Measurements from ENCODE around the gene GFRA4. TPM values are rescaled to one million over a fixed set of nuclear protein-coding genes. Genes with fewer than 3 reads are reported as not detected.

The GFRA4 gene
- total and polyA plus RNA-seq, 2 donors (not counting 1 experiment from before 2014, with no cell fraction given): not detected

DNA sequence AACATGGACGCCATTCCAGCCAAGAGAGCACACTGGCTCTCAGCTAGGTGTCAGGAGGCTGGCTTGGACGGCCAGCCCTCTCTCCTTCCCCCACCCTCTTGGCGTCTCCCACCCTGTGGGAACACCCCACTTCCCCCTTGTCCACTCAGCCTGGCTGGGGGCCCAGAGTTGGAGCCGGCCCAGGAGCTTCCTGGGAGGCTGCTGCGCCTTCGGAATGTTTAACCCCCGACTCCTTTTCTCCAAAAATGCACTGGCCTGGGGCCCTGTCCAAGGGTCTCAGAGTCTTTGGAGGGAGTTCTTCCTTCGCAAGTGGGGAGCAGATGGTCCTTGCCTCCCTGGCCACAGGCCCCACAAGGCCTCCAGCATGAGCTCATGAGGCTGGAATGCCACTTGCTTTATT, 14.5 kb upstream of the GFRA4 start:
- no peak overlapping the region for H3K4me3 Mint-ChIP-seq
- no peak for ATAC-seq (ENCODE audit: low read depth)
- Histone ChIP-seq H3K4me2 (replicated peaks; ENCODE audit: low read depth, low read length, poor library complexity, severe bottlenecking) (no peak overlapping the region), H3K9ac (ENCODE audit: low read length) (no peak overlapping the region), H2AFZ (ENCODE audit: insufficient read depth, low read depth, low read length, poor library complexity, severe bottlenecking) (no peak overlapping the region), H3K27me3 (replicated peaks in 1 of 4; ENCODE audit: control extremely low read depth in 1 of 4, control insufficient read depth in 3 of 4, insufficient read depth in 4 of 4, low read length in 3 of 4) (peaks cover 0 to 41% (median 6%) of the 10 kb centered on the region in 4 experiments), H3K4me3 (ENCODE audit: control extremely low read depth in 1 of 5, extremely low read depth in 1 of 5, insufficient read depth in 1 of 5, low read depth in 2 of 5, low read length in 4 of 5) (no peak overlapping the region), H3K36me3 (replicated peaks in 1 of 2; ENCODE audit: control extremely low read depth in 1 of 2, control insufficient read depth in 1 of 2, extremely low read depth in 1 of 2, insufficient read depth in 2 of 2, low read length in 1 of 2) (no peaks in the 10 kb centered on the region), H3K79me2 (ENCODE audit: control insufficient read depth, insufficient read depth, low read length) (no peaks in the 10 kb centered on the region), H3K27ac (ENCODE audit: low read length in 2 of 2) (no peak overlapping the region), H3K9me3 (ENCODE audit: control extremely low read depth in 1 of 3, control insufficient read depth in 2 of 3, insufficient read depth in 1 of 3, low read length in 2 of 3) (no peaks in the 10 kb centered on the region), H3K4me1 (ENCODE audit: control insufficient read depth in 2 of 2, insufficient read depth in 2 of 2, low read length in 2 of 2) (peaks cover 1 to 9% of the 10 kb centered on the region in 2 donors), H4K20me1 (ENCODE audit: control insufficient read depth, insufficient read depth, low read length, poor library complexity, severe bottlenecking) (no peaks in the 10 kb centered on the region)
- intact Hi-C loops (cut with micrococcal nuclease): loop anchor here (2.0 to 5.0 kb wide), 2 partner anchors 33 to 915 kb away; no protein-coding TSS in a partner anchor
- no peak for TF ChIP-seq EZH2 (IDR thresholded peaks at IDR 0.05; ENCODE audit: borderline replicate concordance, insufficient read depth, low read depth, low read length, poor library complexity, severe bottlenecking)
- TF ChIP-seq, protein P1, sequence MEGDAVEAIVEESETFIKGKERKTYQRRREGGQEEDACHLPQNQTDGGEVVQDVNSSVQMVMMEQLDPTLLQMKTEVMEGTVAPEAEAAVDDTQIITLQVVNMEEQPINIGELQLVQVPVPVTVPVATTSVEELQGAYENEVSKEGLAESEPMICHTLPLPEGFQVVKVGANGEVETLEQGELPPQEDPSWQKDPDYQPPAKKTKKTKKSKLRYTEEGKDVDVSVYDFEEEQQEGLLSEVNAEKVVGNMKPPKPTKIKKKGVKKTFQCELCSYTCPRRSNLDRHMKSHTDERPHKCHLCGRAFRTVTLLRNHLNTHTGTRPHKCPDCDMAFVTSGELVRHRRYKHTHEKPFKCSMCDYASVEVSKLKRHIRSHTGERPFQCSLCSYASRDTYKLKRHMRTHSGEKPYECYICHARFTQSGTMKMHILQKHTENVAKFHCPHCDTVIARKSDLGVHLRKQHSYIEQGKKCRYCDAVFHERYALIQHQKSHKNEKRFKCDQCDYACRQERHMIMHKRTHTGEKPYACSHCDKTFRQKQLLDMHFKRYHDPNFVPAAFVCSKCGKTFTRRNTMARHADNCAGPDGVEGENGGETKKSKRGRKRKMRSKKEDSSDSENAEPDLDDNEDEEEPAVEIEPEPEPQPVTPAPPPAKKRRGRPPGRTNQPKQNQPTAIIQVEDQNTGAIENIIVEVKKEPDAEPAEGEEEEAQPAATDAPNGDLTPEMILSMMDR (IDR thresholded peaks at IDR 0.05): no peak
- H3K27ac Mint-ChIP-seq: no peak overlapping the region
- H3K9me3 Mint-ChIP-seq (ENCODE audit: insufficient read depth): no peaks in the 10 kb centered on the region
- H3K4me1 Mint-ChIP-seq: peaks cover 7% of the 10 kb centered on the region
- peaks cover 58% of the 10 kb centered on the region for H3K27me3 Mint-ChIP-seq
- CTCF ChIA-PET: interaction anchor here (1.3 to 3.6 kb wide), 9 partner anchors 17 to 408 kb away, joined by 3 to 20 read pairs (median 7); partner anchors contain the start of gene ADISSP
- no peak for DNase-seq
- POLR2A ChIA-PET: no interaction called here
- WGBS (ENCODE audit: insufficient coverage): 79% methylated on average over 5 of the region's 8 CpGs

DNA sequence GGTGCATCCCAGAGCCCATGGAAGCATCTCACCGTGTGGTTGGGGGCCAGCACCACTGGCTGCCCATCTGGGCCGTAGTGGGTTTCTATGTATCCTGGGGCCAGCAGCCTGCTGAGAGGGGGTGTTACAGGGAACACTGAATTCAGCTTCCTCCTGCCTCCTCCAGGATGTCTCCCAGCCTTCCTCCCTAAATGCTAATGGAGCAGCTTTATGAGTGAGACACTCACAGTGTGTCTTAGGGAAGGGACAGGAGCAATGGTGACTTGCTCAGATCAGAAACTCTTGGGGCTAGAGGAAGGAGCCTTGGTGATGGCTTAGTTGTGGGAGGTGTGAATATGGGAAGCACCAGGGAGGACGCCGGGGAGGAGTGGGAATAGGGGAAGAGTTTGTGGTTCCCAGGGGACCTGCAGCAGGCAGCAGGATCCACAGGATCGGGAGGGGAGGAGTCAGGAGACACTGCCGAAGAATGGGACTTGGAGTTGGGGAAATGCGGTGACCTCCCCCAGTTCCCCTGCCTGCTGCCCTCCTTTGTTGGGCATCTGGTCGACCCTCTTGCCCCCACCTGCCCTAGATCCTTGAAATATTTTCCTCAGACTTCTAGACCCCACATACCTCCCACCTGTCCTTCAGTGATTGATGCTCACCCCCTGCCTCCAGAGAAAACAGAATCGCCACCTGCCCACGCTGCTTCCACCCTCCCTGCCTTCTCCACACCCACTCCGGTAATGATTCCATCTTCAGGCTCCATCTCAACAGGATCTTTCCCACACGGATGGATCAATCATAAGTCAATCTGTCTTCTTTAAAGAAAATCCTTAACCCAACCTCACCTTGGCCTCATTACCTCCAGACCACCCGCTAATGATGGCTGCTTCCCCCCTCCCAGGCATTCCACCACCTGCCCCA, 12.0 kb upstream of the GFRA4 start:
- H3K9me3 Mint-ChIP-seq (ENCODE audit: insufficient read depth): no peaks in the 10 kb centered on the region
- Histone ChIP-seq H3K27me3 (replicated peaks in 1 of 4; ENCODE audit: control extremely low read depth in 1 of 4, control insufficient read depth in 3 of 4, insufficient read depth in 4 of 4, low read length in 3 of 4) (peaks cover 0 to 41% (median 12%) of the 10 kb centered on the region in 4 experiments), H3K79me2 (ENCODE audit: control insufficient read depth, insufficient read depth, low read length) (no peaks in the 10 kb centered on the region), H3K9ac (ENCODE audit: low read length) (no peak overlapping the region), H4K20me1 (ENCODE audit: control insufficient read depth, insufficient read depth, low read length, poor library complexity, severe bottlenecking) (no peaks in the 10 kb centered on the region), H3K36me3 (replicated peaks in 1 of 2; ENCODE audit: control extremely low read depth in 1 of 2, control insufficient read depth in 1 of 2, extremely low read depth in 1 of 2, insufficient read depth in 2 of 2, low read length in 1 of 2) (no peaks in the 10 kb centered on the region), H3K4me2 (replicated peaks; ENCODE audit: low read depth, low read length, poor library complexity, severe bottlenecking) (no peak overlapping the region), H3K9me3 (ENCODE audit: control extremely low read depth in 1 of 3, control insufficient read depth in 2 of 3, insufficient read depth in 1 of 3, low read length in 2 of 3) (peaks cover 0 to 3% (median 0%) of the 10 kb centered on the region in 3 donors), H2AFZ (ENCODE audit: insufficient read depth, low read depth, low read length, poor library complexity, severe bottlenecking) (no peak overlapping the region), H3K27ac (ENCODE audit: low read length in 2 of 2) (no peak overlapping the region), H3K4me1 (ENCODE audit: control insufficient read depth in 2 of 2, insufficient read depth in 2 of 2, low read length in 2 of 2) (peaks cover 5 to 16% of the 10 kb centered on the region in 2 donors), H3K4me3 (ENCODE audit: control extremely low read depth in 1 of 5, extremely low read depth in 1 of 5, insufficient read depth in 1 of 5, low read depth in 2 of 5, low read length in 4 of 5) (no peak overlapping the region)
- ChIA-PET CTCF (interaction anchor here (0.7 to 3.6 kb wide), 4 partner anchors 46 to 411 kb away, joined by 3 to 20 read pairs (median 10); partner anchors contain the start of gene ADISSP), POLR2A (no interaction called here)
- DNase-seq: no peak
- H3K4me3 Mint-ChIP-seq: no peak overlapping the region
- peaks cover 51% of the 10 kb centered on the region for H3K27me3 Mint-ChIP-seq
- intact Hi-C loops (cut with micrococcal nuclease): loop anchor here (5.0 kb wide), 1 partner anchor 917 kb away; no protein-coding TSS in a partner anchor
- ATAC-seq (ENCODE audit: low read depth): no peak
- TF ChIP-seq, protein P1 (IDR thresholded peaks at IDR 0.05): no peak
- no peak for TF ChIP-seq EZH2 (IDR thresholded peaks at IDR 0.05; ENCODE audit: borderline replicate concordance, insufficient read depth, low read depth, low read length, poor library complexity, severe bottlenecking)
- 54% methylated on average over 12 of the region's 13 CpGs for WGBS (ENCODE audit: insufficient coverage)
- H3K4me1 Mint-ChIP-seq: peaks cover 7% of the 10 kb centered on the region
- H3K27ac Mint-ChIP-seq: no peak overlapping the region

All from B cell (primary cell).